H1 (cell line): ENCODE measurements around the gene ANKRD9. TPM values are rescaled to one million over a fixed set of nuclear protein-coding genes. Genes with fewer than 3 reads are reported as not detected.
A peak's percentile ranks its signal among the peaks of the same experiment; 100 is the strongest.

Source experiments
- CTCF ChIA-PET: fragments of 300-600 bp; sonication (Branson Sonifier 250); formaldehyde crosslinking; loops from one replicate; lab custom pipeline; 2021; ENCODE audit not compliant: partially characterized antibody; lab: Charles Lee
- POLR2A ChIA-PET: fragments of 300-600 bp; sonication (Branson Sonifier 250); formaldehyde crosslinking; loops from one replicate; lab custom pipeline; 2021; ENCODE audit warnings: inconsistent platforms; ENCODE audit not compliant: partially characterized antibody; lab: Charles Lee
- DNase-seq, 2 experiments: peaks; one replicate each; pipeline versions ENCODE4 v3.0.0 to v3.0.0-alpha.2; 2010 to 2022; ENCODE audit warnings: low spot score in 2 of 2, low read depth in 1 of 2, mixed read lengths in 1 of 2
- FAIRE-seq: peaks from 2 replicates; lab custom pipeline; 2011; peaks lifted over from hg19 to GRCh38; lab: Jason Lieb, UNC
- H2AFZ ChIP-seq: 2 replicates; pipeline ENCODE4 v1.8.1; 2012; ENCODE audit warnings: low read length, inconsistent platforms
- H2AK5ac ChIP-seq: 2 replicates; pipeline ENCODE4 v1.6.1; 2013; ENCODE audit warnings: low read depth, low read length
- H2BK120ac ChIP-seq: replicated peaks from 2 replicates; pipeline ENCODE3; 2013; ENCODE audit warnings: low read depth, low read length, inconsistent platforms
- H2BK12ac ChIP-seq: 2 replicates; pipeline ENCODE4 v1.6.1; 2013; ENCODE audit warnings: low read depth, low read length
- H2BK15ac ChIP-seq: 2 replicates; pipeline ENCODE4 v1.6.1; 2013; ENCODE audit warnings: low read length
- H2BK20ac ChIP-seq: 2 replicates; pipeline ENCODE4 v1.6.1; 2013; ENCODE audit warnings: low read length
- H2BK5ac ChIP-seq: 2 replicates; pipeline ENCODE4 v1.6.1; 2013; ENCODE audit warnings: low read depth, low read length
- H3K14ac ChIP-seq: 2 replicates; pipeline ENCODE4 v1.6.1; 2013; ENCODE audit warnings: inconsistent platforms; ENCODE audit not compliant: insufficient read length
- H3K18ac ChIP-seq: 2 replicates; pipeline ENCODE4 v1.6.1; 2013; ENCODE audit warnings: low read length; ENCODE audit errors: extremely low read depth
- H3K23ac ChIP-seq: 2 replicates; pipeline ENCODE4 v1.6.1; 2013; ENCODE audit warnings: inconsistent platforms; ENCODE audit not compliant: insufficient read length
- H3K23me2 ChIP-seq: 2 replicates; pipeline ENCODE4 v1.6.1; 2013; ENCODE audit warnings: low read depth, low read length
- H3K27ac ChIP-seq: 2 replicates; pipeline ENCODE4 v1.6.1; 2011; ENCODE audit warnings: low read depth, low read length, inconsistent platforms
- H3K27me3 ChIP-seq, 4 experiments: replicated peaks in 1 of 4; 1 replicate in 1 of 4; 2 replicates in 3 of 4; pipeline versions ENCODE4 v1.6.1 to v1.8.1; 2011 to 2013; ENCODE audit warnings: low read length in 3 of 4, mild to moderate bottlenecking in 3 of 4, inconsistent platforms in 2 of 4, mixed read lengths in 2 of 4, moderate library complexity in 1 of 4; ENCODE audit not compliant: control insufficient read depth in 3 of 4, insufficient read depth in 3 of 4; ENCODE audit errors: extremely low read depth in 1 of 4
- H3K36me3 ChIP-seq, 4 experiments: 2 replicates each; pipeline versions ENCODE4 v1.6.1 to v1.8.1; 2011 to 2013; ENCODE audit warnings: mild to moderate bottlenecking in 4 of 4, low read length in 3 of 4, moderate library complexity in 2 of 4, control low read depth in 1 of 4, inconsistent platforms in 1 of 4; ENCODE audit not compliant: insufficient read depth in 4 of 4, control insufficient read depth in 2 of 4
- H3K4ac ChIP-seq: replicated peaks from 2 replicates; pipeline ENCODE3; 2013; ENCODE audit warnings: low read length, low read depth, mixed read lengths, inconsistent platforms; ENCODE audit not compliant: insufficient read length
- H3K4me1 ChIP-seq, 4 experiments: replicated peaks in 1 of 4; 1 replicate in 1 of 4; 2 replicates in 3 of 4; pipeline versions ENCODE4 v1.6.1 to v1.8.1; 2011 to 2013; ENCODE audit warnings: low read length in 3 of 4, inconsistent platforms in 2 of 4, mixed read lengths in 1 of 4; ENCODE audit not compliant: insufficient read depth in 4 of 4, control insufficient read depth in 3 of 4
- H3K4me2 ChIP-seq, 2 experiments: 2 replicates each; pipeline versions ENCODE4 v1.6.1 to v1.8.1; 2011 to 2013; ENCODE audit warnings: low read depth in 2 of 2, low read length in 2 of 2, control low read depth in 1 of 2, inconsistent platforms in 1 of 2, mild to moderate bottlenecking in 1 of 2; ENCODE audit not compliant: insufficient read depth in 1 of 2
- H3K4me3 ChIP-seq, 4 experiments: fragments of 200-600, 300-600 bp in 1 of 4; sonication (generic), shearing (Covaris generic), sonication (Bioruptor Twin) in 1 of 4; 2 replicates each; pipeline versions ENCODE4 v1.5.1 to v1.8.1; 2011 to 2016; ENCODE audit warnings: low read length in 4 of 4, low read depth in 3 of 4, control low read depth in 2 of 4, inconsistent platforms in 2 of 4, mild to moderate bottlenecking in 2 of 4, mixed read lengths in 1 of 4, moderate library complexity in 1 of 4; ENCODE audit not compliant: insufficient read depth in 2 of 4; ENCODE audit errors: extremely low read depth in 1 of 4
- H3K56ac ChIP-seq: replicated peaks from 2 replicates; pipeline ENCODE3; 2013; ENCODE audit warnings: low read depth, mild to moderate bottlenecking, mixed read lengths, low read length, inconsistent platforms; ENCODE audit not compliant: insufficient read length
- H3K79me1 ChIP-seq: 2 replicates; pipeline ENCODE4 v1.6.1; 2013; ENCODE audit warnings: low read depth, low read length, control low read depth
- H3K79me2 ChIP-seq, 2 experiments: 2 replicates each; pipeline versions ENCODE4 v1.6.1 to v1.8.1; 2012 to 2013; ENCODE audit warnings: low read length in 2 of 2, mild to moderate bottlenecking in 2 of 2, inconsistent platforms in 1 of 2; ENCODE audit not compliant: insufficient read depth in 2 of 2, control insufficient read depth in 1 of 2
- H3K9ac ChIP-seq, 4 experiments: replicated peaks in 1 of 4; 1 replicate in 1 of 4; 2 replicates in 3 of 4; pipeline versions ENCODE4 v1.6.1 to v1.8.1; 2011 to 2013; ENCODE audit warnings: low read depth in 3 of 4, low read length in 3 of 4, control low read depth in 2 of 4, mild to moderate bottlenecking in 2 of 4, moderate library complexity in 2 of 4, inconsistent platforms in 1 of 4; ENCODE audit errors: extremely low read depth in 1 of 4
- H3K9me3 ChIP-seq, 2 experiments: 2 replicates each; pipeline versions ENCODE4 v1.6.1 to v1.8.1; 2012 to 2013; ENCODE audit warnings: mild to moderate bottlenecking in 2 of 2, moderate library complexity in 2 of 2, control low read depth in 1 of 2, inconsistent platforms in 1 of 2, low read depth in 1 of 2, low read length in 1 of 2, mixed read lengths in 1 of 2; ENCODE audit not compliant: insufficient read depth in 2 of 2
- H4K20me1 ChIP-seq, 2 experiments: replicated peaks in 1 of 2; 2 replicates each; pipeline versions ENCODE3 to v1.8.1; 2011 to 2013; ENCODE audit warnings: inconsistent platforms in 2 of 2, low read length in 2 of 2, mild to moderate bottlenecking in 1 of 2; ENCODE audit not compliant: insufficient read depth in 2 of 2, control insufficient read depth in 1 of 2
- H4K5ac ChIP-seq: 2 replicates; pipeline ENCODE4 v1.6.1; 2013; ENCODE audit warnings: low read length, low read depth, mixed read lengths, inconsistent platforms; ENCODE audit not compliant: insufficient read length
- H4K8ac ChIP-seq: 2 replicates; pipeline ENCODE4 v1.8.0; 2013; ENCODE audit warnings: mild to moderate bottlenecking, moderate library complexity, low read length, inconsistent platforms; ENCODE audit not compliant: insufficient read depth; ENCODE audit errors: extremely low read depth
- H4K91ac ChIP-seq: replicated peaks from 2 replicates; pipeline ENCODE3; 2013; ENCODE audit warnings: low read length, mixed read lengths, inconsistent platforms; ENCODE audit not compliant: insufficient read length
- BACH1 ChIP-seq: IDR thresholded peaks from 2 replicates; pipeline ENCODE4 v1.6.1; 2012; ENCODE audit warnings: low read length, improper control_type of control experiment
- CTBP2 ChIP-seq: IDR thresholded peaks from 2 replicates; pipeline ENCODE4 v1.7.0; 2011; ENCODE audit warnings: borderline replicate concordance, mild to moderate bottlenecking, moderate library complexity, mixed read lengths, low read length; ENCODE audit not compliant: insufficient read depth, insufficient read length
- EGR1 ChIP-seq: IDR thresholded peaks from 2 replicates; pipeline ENCODE4 v1.6.1; 2011; ENCODE audit warnings: low read depth, low read length, borderline replicate concordance
- GTF2F1 ChIP-seq: IDR thresholded peaks from 2 replicates; pipeline ENCODE4 v1.6.1; 2012; ENCODE audit warnings: low read depth, low read length, improper control_type of control experiment, borderline replicate concordance
- HDAC6 ChIP-seq: IDR thresholded peaks from one replicate; pipeline ENCODE4 v1.7.1; 2012; ENCODE audit warnings: low read depth, mild to moderate bottlenecking, inconsistent platforms, low read length, moderate library complexity
- JUN ChIP-seq: IDR thresholded peaks from 2 replicates; pipeline ENCODE4 v1.6.1; 2011; ENCODE audit warnings: low read depth, mild to moderate bottlenecking, improper control_type of control experiment, low read length
- JUND ChIP-seq: IDR thresholded peaks from 2 replicates; pipeline ENCODE4 v1.6.1; 2011; ENCODE audit warnings: mild to moderate bottlenecking, improper control_type of control experiment, low read length
- MAFK ChIP-seq: IDR thresholded peaks from 2 replicates; pipeline ENCODE4 v1.6.1; 2012; ENCODE audit warnings: low read depth, mild to moderate bottlenecking, improper control_type of control experiment, low read length
- SIN3A ChIP-seq, 2 experiments: IDR thresholded peaks in 1 of 2; conservative IDR thresholded peaks in 1 of 2; 2 replicates each; pipeline ENCODE4 v1.6.1; 2011 to 2012; ENCODE audit warnings: low read length in 2 of 2, improper control_type of control experiment in 1 of 2, low read depth in 1 of 2, mild to moderate bottlenecking in 1 of 2
- SIRT6 ChIP-seq: IDR thresholded peaks from one replicate; pipeline ENCODE4 v1.7.1; 2012; ENCODE audit warnings: low read length, inconsistent platforms
- TAF1 ChIP-seq: IDR thresholded peaks from 2 replicates; pipeline ENCODE4 v1.6.1; 2011; ENCODE audit warnings: mild to moderate bottlenecking, low read depth, low read length
- TBP ChIP-seq: IDR thresholded peaks from 2 replicates; pipeline ENCODE4 v1.6.1; 2011; ENCODE audit warnings: low read depth, low read length, improper control_type of control experiment
- ZNF274 ChIP-seq: IDR thresholded peaks from 2 replicates; pipeline ENCODE4 v1.7.0; 2012; ENCODE audit warnings: low read length, borderline replicate concordance; ENCODE audit errors: extremely low read depth
- WGBS, 2 experiments: shearing (Covaris generic) in 1 of 2; methylation state at CpG; one replicate each; pipeline versions ENCODE4 v1.1.6 to v1.1.7; 2013 to 2015; ENCODE audit warnings: low lambda C conversion rate in 2 of 2, mixed read lengths in 2 of 2, inconsistent platforms in 1 of 2, low coverage in 1 of 2, missing lambda C conversion rate in 1 of 2; ENCODE audit not compliant: insufficient replicate concordance in 2 of 2, insufficient coverage in 1 of 2, insufficient read length in 1 of 2; ENCODE audit errors: extremely low coverage in 1 of 2, missing lambda C conversion rate in 1 of 2; 5-methylcytosine and 5-hydroxymethylcytosine counted together
- polyA plus RNA-seq, 7 experiments: library from polyadenylated mRNA; depleted of rRNA in 3 of 7; stranded (reverse) in 5 of 7; unstranded in 2 of 7; fragments of >200 nt in 5 of 7; fragments of 200-250 nt in 2 of 7; gene quantifications; 1 replicate in 5 of 7; 2 replicates in 1 of 7; 4 replicates in 1 of 7; pipeline versions ENCODE4 v1.2.1 to v1.2.3, GENCODE V29; 2011 to 2013; ENCODE audit warnings: missing spikeins in 2 of 7, mixed read lengths in 2 of 7
- total RNA-seq: library from RNA; stranded (reverse); fragmentation: NEBNext Ultra II Directional; extraction: Animal tissue kit (Norgen Biotek cat#: 25700); gene quantifications from 2 replicates; pipeline ENCODE4 v1.2.1, GENCODE V29; 2021

ANKRD9 gene
- total and polyA plus RNA-seq, 2 of the 8 experiments (the other 6 are each of a cell fraction or from before 2014, with no cell fraction given), result 37.0 to 41.8 TPM

DNA sequence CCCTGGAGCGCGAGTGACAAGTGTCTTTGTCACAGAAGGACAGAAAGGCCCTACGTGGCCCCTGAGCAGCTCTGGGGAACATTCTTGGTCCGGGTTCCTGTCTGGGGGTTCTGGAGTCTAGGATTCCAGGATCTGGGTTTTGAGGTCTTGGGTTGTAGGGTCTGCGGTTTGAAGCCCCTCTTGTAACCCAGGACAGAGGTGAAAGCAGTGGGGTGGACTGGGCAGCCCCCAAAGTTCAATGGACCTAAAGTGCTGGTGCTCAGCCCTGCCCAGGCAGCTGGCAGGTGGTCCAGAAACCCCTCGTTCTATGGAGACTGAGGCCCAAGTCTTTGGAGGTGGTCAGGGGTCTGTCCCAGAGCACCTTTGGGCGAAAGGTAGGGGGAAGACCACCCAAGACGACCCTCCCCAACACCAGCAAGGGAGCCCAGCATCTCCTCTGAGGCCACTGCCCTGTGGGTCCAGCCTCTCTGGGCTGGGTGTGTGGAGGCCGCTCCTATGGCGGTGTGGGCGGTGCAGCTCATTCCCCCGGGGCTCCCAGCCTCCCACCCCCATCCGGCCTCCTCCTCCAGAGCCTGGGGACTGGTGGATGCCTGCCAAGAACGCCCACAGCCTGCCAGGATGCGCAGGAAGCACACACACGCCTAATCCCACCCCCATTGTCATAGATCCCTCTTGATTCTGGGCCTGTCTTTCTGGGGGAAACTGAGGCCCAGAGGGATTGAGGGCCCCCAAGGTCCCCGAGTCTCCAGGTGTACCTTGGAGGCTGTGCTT lies 30.2 kb upstream of the ANKRD9 start:
- no peaks in the 10 kb centered on the region for H3K79me1 ChIP-seq
- H3K36me3 ChIP-seq, result no peaks in the 10 kb centered on the region
- no peak overlapping the region for H3K4me3 ChIP-seq
- peaks cover 0 to 12% (median 7%) of the 10 kb centered on the region in 4 experiments; a peak in 6 of 7 replicates for H3K4me1 ChIP-seq
- H4K5ac ChIP-seq, result no peak overlapping the region
- H3K27ac ChIP-seq, result no peak overlapping the region
- WGBS, 2 experiments, result 87% methylated on average over 14 of the region's 17 CpGs; no CpG with 5 or more reads in 1 of the 2 experiments
- H2BK15ac ChIP-seq, result peak overlapping the region; percentile 72; the same call in 1 of the 2 replicates
- no peak overlapping the region; the same call in 1 of the 2 replicates for H2BK12ac ChIP-seq
- TF ChIP-seq TAF1 (no peak), ZNF274 (no peak), HDAC6 (no peak), SIRT6 (no peak), JUND (no peak), GTF2F1 (no peak), MAFK (no peak), CTBP2 (no peak), JUN (no peak), EGR1 (no peak), BACH1 (no peak), TBP (no peak), SIN3A (conservative IDR thresholded peaks at IDR 0.05 in 1 of 2, IDR thresholded peaks at IDR 0.05 in 1 of 2; ENCODE audit: low read depth in 1 of 2, low read length in 2 of 2) (no peak)
- TF ChIP-seq, all 59 proteins: peak for 0
- H3K79me2 ChIP-seq, result no peaks in the 10 kb centered on the region
- no peaks in the 10 kb centered on the region for H3K9me3 ChIP-seq
- no peak overlapping the region for H2AK5ac ChIP-seq
- H3K23ac ChIP-seq, result no peak overlapping the region
- no peaks in the 10 kb centered on the region; the same call in 1 of the 2 replicates for H3K23me2 ChIP-seq
- no peak overlapping the region; the same call in 1 of the 2 replicates for H2BK5ac ChIP-seq
- no peak overlapping the region for H3K4me2 ChIP-seq
- ChIA-PET CTCF (interaction anchor here (0.6 to 3.7 kb wide), 8 partner anchors 12 to 55 kb away, joined by 3 to 15 read pairs (median 5); no protein-coding TSS in a partner anchor), POLR2A (interaction anchor here (0.9 to 8.5 kb wide), 3 partner anchors 12 to 46 kb away, joined by 4 to 50 read pairs (median 4); no protein-coding TSS in a partner anchor)
- DNase-seq (no peak), FAIRE-seq (no peak)
- no peak overlapping the region for H2BK120ac ChIP-seq
- H3K4ac ChIP-seq, result no peak overlapping the region
- no peak overlapping the region for H3K14ac ChIP-seq
- no peak overlapping the region for H3K9ac ChIP-seq
- peak overlapping the region; percentile 38; the same call in 1 of the 2 replicates for H4K8ac ChIP-seq
- H2BK20ac ChIP-seq, result no peak overlapping the region
- H3K18ac ChIP-seq, result peak overlapping the region; percentile 32
- no peaks in the 10 kb centered on the region for H4K20me1 ChIP-seq
- peaks cover 0 to 5% (median 2%) of the 10 kb centered on the region in 4 experiments; a peak in 4 of 7 replicates for H3K27me3 ChIP-seq
- H2AFZ ChIP-seq, result no peak overlapping the region
- peak overlapping the region; percentile 66 for H4K91ac ChIP-seq
- H3K56ac ChIP-seq, result no peak overlapping the region
